GM12878 (cell line): ENCODE measurements around the gene SRC.

Experiments
- BCL11A ChIP-seq: IDR thresholded peaks from 2 replicates; pipeline ENCODE4 v1.6.1; 2011; ENCODE audit warnings: low read depth, low read length
- CEBPB ChIP-seq, 2 experiments: fragments of 150-350 bp in 1 of 2; IDR thresholded peaks; 2 replicates each; pipeline ENCODE4 v1.6.1; 2012 to 2014; ENCODE audit warnings: low read depth in 2 of 2, low read length in 2 of 2, borderline replicate concordance in 1 of 2, inconsistent platforms in 1 of 2
- EP300 ChIP-seq, 2 experiments: fragments of 150-350 bp in 1 of 2; IDR thresholded peaks; 2 replicates each; pipeline ENCODE4 v1.6.1; 2011 to 2012; ENCODE audit warnings: low read depth in 2 of 2, low read length in 2 of 2, borderline replicate concordance in 1 of 2, improper control_type of control experiment in 1 of 2, inconsistent platforms in 1 of 2; ENCODE audit not compliant: control insufficient read depth in 1 of 2
- JUND ChIP-seq: IDR thresholded peaks from 2 replicates; pipeline ENCODE4 v1.6.1; 2012; ENCODE audit warnings: low read depth, mild to moderate bottlenecking, low read length, improper control_type of control experiment, moderate library complexity
- NFIC ChIP-seq: IDR thresholded peaks from 2 replicates; pipeline ENCODE4 v1.6.1; 2012; ENCODE audit warnings: low read depth, mild to moderate bottlenecking, inconsistent platforms, low read length, moderate library complexity
- NFYB ChIP-seq: IDR thresholded peaks from 2 replicates; pipeline ENCODE4 v1.6.1; 2011; ENCODE audit warnings: low read depth, mild to moderate bottlenecking, low read length, improper control_type of control experiment, moderate library complexity; ENCODE audit not compliant: insufficient read depth
- POLR2A ChIP-seq: IDR thresholded peaks from 2 replicates; pipeline ENCODE4 v1.6.1; 2011; ENCODE audit warnings: low read depth, mild to moderate bottlenecking, low read length
- POLR2AphosphoS5 ChIP-seq: IDR thresholded peaks from 2 replicates; pipeline ENCODE4 v1.6.1; 2011; ENCODE audit warnings: mild to moderate bottlenecking, low read length, inconsistent platforms
- RAD21 ChIP-seq: IDR thresholded peaks from 2 replicates; pipeline ENCODE4 v1.6.1; 2011; ENCODE audit warnings: mild to moderate bottlenecking, low read depth, low read length, moderate library complexity; ENCODE audit not compliant: insufficient read depth
- TBL1XR1 ChIP-seq: IDR thresholded peaks from 2 replicates; pipeline ENCODE4 v1.6.1; 2012; ENCODE audit warnings: low read depth, low read length, improper control_type of control experiment
- ZBED1 ChIP-seq: IDR thresholded peaks from 2 replicates; pipeline ENCODE4 v1.6.1; 2016; ENCODE audit warnings: borderline replicate concordance
- TF ChIP-seq, protein P1 (sequence below): IDR thresholded peaks from 2 replicates; pipeline ENCODE4 v1.6.1; 2012; ENCODE audit warnings: low read depth, low read length, improper control_type of control experiment
- TF ChIP-seq, protein P2 (sequence below), 3 experiments: IDR thresholded peaks in 2 of 3; conservative IDR thresholded peaks in 1 of 3; 2 replicates each; pipeline ENCODE4 v1.5.1; 2011; ENCODE audit warnings: low read depth in 3 of 3, low read length in 3 of 3, mild to moderate bottlenecking in 3 of 3, control low read depth in 2 of 3, moderate library complexity in 2 of 3, inconsistent platforms in 1 of 3, mixed read lengths in 1 of 3; ENCODE audit not compliant: control insufficient read depth in 2 of 3, insufficient read depth in 1 of 3; ENCODE audit errors: extremely low read depth in 1 of 3

DNA sequence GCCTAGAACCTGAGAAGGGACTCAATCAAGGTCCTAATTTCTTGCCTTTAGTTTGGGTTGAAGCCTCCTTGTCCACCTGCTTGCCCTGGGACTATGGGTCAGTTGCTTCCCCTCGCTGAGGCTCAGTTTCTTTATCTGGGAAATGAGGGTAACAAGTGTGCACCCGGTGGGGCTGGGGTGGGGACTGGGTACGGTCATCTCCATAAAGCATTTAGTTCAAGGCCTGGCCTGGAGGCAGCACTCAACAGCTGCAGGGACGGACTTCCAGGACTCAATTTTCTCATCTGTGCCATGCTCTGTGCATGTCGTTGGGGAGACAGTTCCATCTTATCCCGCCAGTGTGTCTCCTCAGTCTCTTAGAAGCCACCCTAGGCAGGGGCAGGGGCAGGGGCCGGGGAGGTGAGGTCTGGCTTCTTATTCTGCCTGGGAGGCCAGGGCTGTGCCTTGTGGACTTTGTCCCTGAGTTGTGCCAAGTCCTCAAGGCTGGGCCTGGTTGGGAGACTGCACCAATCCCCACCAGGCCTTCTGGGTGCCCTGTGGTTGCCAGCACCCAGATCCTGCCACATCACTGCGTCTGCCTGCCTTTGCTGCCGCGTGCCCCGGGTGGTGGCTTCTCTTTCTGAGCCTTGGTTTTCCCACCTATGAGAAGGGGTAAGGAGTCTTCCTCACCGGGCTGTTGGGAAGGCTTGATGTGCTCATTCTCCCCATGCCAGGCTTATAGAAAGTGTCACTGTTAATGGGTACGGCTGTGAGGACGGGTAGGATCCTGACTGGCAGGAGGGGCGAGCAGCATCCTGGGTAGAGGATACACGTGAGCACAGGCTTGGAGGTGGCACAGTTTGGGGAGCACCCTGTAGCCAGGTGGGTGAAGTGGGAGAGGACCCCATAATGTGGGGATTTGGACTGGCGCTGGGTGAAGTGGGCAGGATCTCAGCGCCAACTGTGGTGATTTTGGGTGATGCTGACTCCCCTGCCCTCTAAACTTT is 8.6 kb downstream of the SRC start:
- TF ChIP-seq, protein P1, sequence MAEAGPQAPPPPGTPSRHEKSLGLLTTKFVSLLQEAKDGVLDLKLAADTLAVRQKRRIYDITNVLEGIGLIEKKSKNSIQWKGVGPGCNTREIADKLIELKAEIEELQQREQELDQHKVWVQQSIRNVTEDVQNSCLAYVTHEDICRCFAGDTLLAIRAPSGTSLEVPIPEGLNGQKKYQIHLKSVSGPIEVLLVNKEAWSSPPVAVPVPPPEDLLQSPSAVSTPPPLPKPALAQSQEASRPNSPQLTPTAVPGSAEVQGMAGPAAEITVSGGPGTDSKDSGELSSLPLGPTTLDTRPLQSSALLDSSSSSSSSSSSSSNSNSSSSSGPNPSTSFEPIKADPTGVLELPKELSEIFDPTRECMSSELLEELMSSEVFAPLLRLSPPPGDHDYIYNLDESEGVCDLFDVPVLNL = no peak
- TF ChIP-seq ZBED1 (no peak), POLR2AphosphoS5 (no peak), NFYB (no peak), EP300 (IDR thresholded peaks at IDR 0.05; ENCODE audit: borderline replicate concordance in 1 of 2, control insufficient read depth in 1 of 2, low read depth in 2 of 2, low read length in 2 of 2) (no peak), RAD21 (no peak), POLR2A (no peak), JUND (no peak), CEBPB (IDR thresholded peaks at IDR 0.05; ENCODE audit: borderline replicate concordance in 1 of 2, low read depth in 2 of 2, low read length in 2 of 2) (no peak), NFIC (no peak), TBL1XR1 (no peak), BCL11A (no peak)
- TF ChIP-seq, protein P2, sequence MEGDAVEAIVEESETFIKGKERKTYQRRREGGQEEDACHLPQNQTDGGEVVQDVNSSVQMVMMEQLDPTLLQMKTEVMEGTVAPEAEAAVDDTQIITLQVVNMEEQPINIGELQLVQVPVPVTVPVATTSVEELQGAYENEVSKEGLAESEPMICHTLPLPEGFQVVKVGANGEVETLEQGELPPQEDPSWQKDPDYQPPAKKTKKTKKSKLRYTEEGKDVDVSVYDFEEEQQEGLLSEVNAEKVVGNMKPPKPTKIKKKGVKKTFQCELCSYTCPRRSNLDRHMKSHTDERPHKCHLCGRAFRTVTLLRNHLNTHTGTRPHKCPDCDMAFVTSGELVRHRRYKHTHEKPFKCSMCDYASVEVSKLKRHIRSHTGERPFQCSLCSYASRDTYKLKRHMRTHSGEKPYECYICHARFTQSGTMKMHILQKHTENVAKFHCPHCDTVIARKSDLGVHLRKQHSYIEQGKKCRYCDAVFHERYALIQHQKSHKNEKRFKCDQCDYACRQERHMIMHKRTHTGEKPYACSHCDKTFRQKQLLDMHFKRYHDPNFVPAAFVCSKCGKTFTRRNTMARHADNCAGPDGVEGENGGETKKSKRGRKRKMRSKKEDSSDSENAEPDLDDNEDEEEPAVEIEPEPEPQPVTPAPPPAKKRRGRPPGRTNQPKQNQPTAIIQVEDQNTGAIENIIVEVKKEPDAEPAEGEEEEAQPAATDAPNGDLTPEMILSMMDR (IDR thresholded peaks at IDR 0.05 in 2 of 3, conservative IDR thresholded peaks at IDR 0.05 in 1 of 3; ENCODE audit: control insufficient read depth in 2 of 3, extremely low read depth in 1 of 3, insufficient read depth in 1 of 3, low read depth in 3 of 3, low read length in 3 of 3) = no peak
